Epidermal melanocyte (primary cell): ENCODE results near the gene PCAT6.
A peak's percentile ranks its signal among the peaks of the same experiment; 100 is the strongest.

ENCODE experiments used
- DNase-seq: peaks from one replicate; pipeline ENCODE4 v3.0.0; 2011; ENCODE audit warnings: low spot score; ENCODE audit not compliant: insufficient read length

The PCAT6 gene

DNA sequence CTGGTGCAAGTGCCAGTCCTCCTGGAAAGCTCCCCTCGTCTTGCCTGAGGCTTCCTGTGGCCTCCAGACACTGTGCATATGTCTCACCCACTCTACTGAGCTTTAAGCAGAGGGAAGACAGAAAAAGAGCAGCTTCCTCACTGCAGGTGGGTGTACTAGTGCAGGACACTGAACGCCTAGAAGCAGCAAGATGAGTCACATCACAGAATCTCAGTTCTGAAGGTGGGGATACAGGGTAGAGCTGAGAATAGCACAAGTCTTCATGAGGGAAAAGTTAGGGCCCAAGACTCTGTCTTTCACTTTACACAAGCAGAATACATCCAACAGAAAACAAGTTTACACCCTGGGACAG, 37.4 kb downstream of the PCAT6 start:
- DNase-seq: no peak

DNA sequence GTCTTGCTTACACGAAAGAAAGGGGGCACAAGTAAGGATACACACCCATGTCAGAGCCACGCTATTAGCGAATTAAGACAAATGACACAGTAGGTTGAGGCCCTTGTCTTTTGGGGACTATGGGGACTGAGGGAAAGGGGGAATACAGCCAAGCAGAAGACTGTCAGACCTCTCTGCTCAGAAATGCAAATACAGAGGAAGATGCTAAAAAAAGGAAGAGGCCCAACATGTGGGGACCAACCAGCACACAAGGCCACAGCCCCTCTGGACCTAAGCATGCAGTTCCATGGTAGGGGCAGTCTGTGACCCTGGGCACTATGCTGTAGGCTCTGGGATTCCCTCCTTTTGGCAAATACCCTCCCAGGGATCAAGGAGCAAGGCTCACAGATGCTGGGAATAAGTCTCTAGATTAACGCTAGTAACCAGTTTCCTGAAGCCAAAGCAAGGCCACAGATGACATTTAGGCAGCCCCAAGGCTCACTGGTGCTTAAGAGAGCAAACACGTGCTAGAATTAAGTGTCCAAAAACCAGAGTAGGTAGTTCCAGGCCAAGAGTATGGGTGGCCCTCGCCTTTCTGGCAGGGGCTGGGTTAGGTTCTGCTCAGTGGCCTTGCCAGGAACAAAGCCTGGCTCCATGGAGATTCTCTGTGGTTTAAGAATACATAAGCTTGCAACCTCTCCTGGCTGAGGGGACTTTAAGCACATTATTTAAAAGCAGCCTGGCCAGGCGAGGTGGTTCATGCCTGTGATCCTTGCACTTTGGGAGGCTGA, 40.0 kb downstream of the PCAT6 start:
- no peak for DNase-seq

DNA sequence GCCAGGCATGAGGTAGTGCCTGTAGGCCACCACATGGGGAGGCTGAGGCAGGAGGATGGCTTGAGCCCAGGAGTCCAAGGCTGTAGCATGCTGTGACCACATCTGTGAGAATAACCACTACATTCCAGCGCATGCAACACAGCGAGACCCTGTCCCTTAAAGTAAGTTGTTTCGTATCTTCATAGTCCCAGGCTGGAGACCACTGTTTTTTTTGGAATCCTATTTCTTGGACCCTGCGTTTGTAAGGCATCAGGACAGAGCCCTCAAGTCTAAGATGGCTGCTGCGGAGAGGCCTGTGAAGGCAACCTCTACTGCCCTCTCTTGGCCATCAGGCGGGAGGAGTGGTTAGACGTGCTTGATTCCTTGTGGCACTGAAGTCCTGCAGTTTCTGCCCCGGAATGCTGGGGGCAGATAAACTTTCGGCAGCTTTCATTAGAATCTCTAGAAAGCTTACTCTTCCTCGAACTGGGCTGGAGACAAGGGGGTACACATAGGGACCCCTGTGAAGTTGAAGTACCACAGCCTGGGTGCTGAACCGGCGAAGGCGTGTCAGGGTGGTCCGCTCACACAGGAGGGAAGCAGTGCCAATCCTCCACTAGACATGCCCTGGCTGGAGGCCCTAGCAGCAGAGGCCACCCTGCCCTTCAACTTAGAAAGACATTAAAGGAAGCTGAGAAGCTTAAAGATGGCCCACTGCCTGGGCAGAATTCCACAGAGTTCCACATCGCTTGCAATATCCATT, 41.6 kb downstream of the PCAT6 start:
- peak; percentile 66 for DNase-seq

DNA sequence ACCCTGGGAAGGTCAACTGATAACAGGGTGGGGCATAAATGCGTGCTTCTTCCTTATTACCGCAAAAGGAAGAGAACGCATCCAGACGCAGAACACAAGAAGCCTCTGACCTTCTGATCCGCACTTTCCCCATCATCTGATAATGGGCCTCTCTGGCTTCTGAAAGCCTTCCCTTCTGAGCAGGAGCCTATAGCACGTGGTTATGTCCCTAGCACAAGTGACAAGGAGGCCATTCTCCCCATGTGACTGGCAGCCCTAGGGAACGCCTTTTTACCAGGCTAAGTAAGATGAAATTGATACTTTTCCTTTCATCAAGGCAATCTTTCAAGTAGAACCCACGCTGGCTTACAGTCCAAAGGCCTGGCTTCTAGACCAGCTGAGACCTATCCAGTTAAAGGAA, 44.0 kb downstream of the PCAT6 start:
- DNase-seq: no peak

DNA sequence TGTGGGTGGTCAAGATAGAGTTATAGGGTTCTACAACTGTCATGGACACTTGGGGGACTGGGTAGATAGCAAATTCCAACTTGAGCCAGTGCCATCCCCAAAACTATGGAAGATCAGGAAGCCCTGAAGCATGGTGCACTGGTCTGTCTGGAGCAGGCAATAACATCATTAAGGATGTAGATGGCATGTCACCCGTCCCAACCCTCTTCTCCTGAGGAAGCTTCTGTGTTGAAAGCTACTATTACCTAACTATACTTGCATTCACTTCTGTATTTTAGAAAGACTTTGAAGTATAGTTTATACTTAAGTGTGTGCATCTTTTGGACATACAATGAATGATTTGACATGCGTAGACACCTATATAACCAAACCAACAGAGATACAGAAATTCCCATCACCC, 45.3 kb downstream of the PCAT6 start:
- DNase-seq: no peak

DNA sequence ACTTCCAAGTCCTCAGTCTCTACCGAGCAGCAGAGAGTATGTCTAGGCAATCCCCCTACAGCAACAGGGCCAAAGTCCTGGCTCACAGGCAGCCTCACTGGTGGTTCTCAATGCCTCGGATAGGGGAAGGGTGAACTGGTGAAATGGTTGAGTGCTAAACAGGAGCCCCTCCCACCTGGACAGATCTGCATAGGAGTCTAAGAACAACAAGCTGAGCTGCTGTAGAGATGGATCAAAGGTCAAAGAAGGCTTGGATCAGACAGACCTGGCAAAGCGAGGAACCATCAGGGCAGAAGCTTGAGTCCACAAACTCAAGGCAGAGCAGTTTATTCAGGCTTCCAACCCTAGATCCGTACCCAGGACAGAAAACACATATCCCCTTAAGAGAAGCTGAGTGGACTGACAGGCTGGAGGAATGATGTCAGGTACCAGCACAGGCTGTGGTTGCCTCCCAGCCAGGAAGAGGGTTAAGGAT, 46.4 kb downstream of the PCAT6 start:
- no peak for DNase-seq

DNA sequence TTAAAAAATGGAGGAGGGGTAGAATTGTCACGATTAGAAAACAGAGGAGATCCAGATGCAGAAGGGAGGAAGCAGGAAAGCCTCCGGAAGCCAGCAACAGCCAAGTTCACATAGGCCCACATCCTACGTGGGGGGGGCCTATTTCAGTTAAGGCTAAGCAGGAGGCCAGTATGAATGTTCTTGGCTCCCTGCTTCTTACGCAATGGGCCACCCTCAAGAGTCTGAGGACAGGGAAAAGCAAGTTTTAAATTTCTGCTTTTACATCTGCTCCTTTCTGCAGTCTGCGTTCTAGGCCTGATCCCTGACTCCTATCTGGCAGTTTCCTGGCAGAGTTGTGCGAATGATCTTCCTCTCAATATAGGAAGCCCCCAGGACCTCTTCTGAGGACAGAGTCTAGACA, 47.6 kb downstream of the PCAT6 start:
- no peak for DNase-seq

DNA sequence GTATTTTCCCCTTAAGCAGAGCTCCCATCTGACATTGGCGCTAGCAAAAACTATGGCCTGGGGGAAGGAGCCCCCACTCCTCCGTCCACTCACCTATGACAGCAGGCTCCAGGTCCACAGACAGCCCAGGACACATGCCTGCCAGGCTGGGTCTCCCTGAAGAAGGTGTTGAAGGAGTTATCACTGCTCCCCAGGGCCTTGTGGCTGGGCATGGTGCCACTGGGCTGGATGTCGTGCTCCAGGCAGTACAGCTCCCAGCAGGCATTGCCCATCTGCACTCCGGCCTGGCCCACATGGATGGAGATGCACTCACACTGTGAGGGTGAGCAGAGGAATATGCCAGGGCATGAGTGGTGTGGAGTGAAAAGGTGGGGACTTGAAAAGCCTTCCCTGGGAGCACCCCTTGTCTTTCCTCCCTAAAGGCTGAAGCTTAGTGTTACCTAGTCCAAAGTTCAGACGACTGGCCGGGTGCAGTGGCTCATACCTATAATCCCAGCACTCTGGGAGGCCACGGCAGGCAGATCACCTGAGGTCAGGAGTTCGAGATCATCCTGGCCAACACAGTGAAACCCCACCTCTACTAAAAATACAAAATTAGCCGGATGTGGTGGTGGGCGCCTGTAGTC, 48.1 kb downstream of the PCAT6 start:
- DNase-seq: no peak

DNA sequence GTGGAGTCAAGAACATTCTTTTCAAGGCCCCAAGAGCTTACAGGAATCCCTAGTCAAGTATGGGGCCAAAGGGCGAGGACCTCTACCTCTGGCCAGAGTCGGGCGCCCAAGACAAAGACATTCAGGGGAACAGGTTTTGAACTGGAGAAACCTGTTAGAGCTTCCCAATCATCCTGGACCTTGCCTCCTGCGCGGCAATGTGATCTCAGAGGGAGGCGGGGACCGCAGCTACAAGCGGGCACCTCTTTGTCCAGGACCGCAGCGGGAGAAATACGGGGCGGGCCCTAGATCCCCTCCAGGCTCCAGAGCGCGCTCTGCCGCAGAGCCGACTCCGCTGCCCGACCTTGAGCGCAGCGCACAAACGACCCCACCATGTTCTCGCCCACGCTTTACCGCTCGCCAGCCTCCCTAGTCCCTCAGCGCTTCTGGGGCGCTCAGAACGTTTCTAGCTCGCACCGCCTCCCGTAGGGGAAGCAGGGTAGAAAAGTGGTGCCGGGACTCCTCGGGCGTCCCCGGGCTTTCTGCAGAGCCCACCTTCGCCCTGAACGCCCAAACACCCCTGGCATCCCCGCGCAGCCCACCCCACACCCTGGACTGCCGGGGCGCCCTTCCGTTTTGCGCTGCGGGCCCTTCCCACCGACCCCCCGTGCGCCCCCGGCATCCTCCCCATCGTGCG, 50.1 kb downstream of the PCAT6 start:
- DNase-seq: no peak
